Keratinocyte (primary cell): ENCODE data around the gene NEXN. TPM values are rescaled to one million over a fixed set of nuclear protein-coding genes. Genes with fewer than 3 reads are reported as not detected.
A peak's percentile ranks its signal among the peaks of the same experiment; 100 is the strongest.

Source experiments
- DNase-seq: peaks from one replicate; pipeline ENCODE4 v3.0.0-alpha.2; 2011; ENCODE audit warnings: low read depth, missing footprints, low spot score
- FAIRE-seq: peaks from 2 replicates; lab custom pipeline; 2011; peaks lifted over from hg19 to GRCh38; lab: Jason Lieb, UNC
- H2AFZ ChIP-seq: 2 replicates; pipeline ENCODE4 v1.6.0; 2012; ENCODE audit warnings: low read length, control low read depth, inconsistent platforms; ENCODE audit not compliant: control insufficient read depth
- H3K27ac ChIP-seq: 2 replicates; pipeline ENCODE4 v1.5.1; 2011; ENCODE audit warnings: low read length; ENCODE audit not compliant: control insufficient read depth, insufficient read depth
- H3K27me3 ChIP-seq: 3 replicates; pipeline ENCODE4 v1.6.0; 2011; ENCODE audit warnings: low read length; ENCODE audit not compliant: control insufficient read depth, insufficient read depth; ENCODE audit errors: extremely low read depth
- H3K36me3 ChIP-seq, 2 experiments: 2 replicates in 1 of 2; 3 replicates in 1 of 2; pipeline ENCODE4 v1.5.1; 2011; ENCODE audit warnings: low read length in 2 of 2, mild to moderate bottlenecking in 1 of 2; ENCODE audit not compliant: control insufficient read depth in 2 of 2, insufficient read depth in 2 of 2; ENCODE audit errors: extremely low read depth in 1 of 2
- H3K4me1 ChIP-seq: 3 replicates; pipeline ENCODE4 v1.5.1; 2011; ENCODE audit warnings: low read length; ENCODE audit not compliant: control insufficient read depth, insufficient read depth; ENCODE audit errors: extremely low read depth
- H3K4me2 ChIP-seq: 3 replicates; pipeline ENCODE4 v1.6.0; 2011; ENCODE audit warnings: low read depth, low read length; ENCODE audit not compliant: control insufficient read depth, insufficient read depth; ENCODE audit errors: extremely low read depth
- H3K4me3 ChIP-seq, 3 experiments: fragments of 200-600 bp in 1 of 3; sonication (generic) in 1 of 3; 2 replicates in 2 of 3; 3 replicates in 1 of 3; pipeline ENCODE4 v1.5.1; 2011 to 2016; ENCODE audit warnings: low read length in 3 of 3, mild to moderate bottlenecking in 3 of 3, control low read depth in 2 of 3, inconsistent platforms in 1 of 3, low read depth in 1 of 3, mixed read lengths in 1 of 3, mixed run types in 1 of 3, moderate library complexity in 1 of 3; ENCODE audit not compliant: control insufficient read depth in 2 of 3, insufficient read depth in 2 of 3; ENCODE audit errors: extremely low read depth in 1 of 3
- H3K79me2 ChIP-seq: 2 replicates; pipeline ENCODE4 v1.6.0; 2012; ENCODE audit warnings: low read length; ENCODE audit not compliant: control insufficient read depth, insufficient read depth
- H3K9ac ChIP-seq: 3 replicates; pipeline ENCODE4 v1.6.0; 2011; ENCODE audit warnings: low read length; ENCODE audit not compliant: control insufficient read depth, insufficient read depth; ENCODE audit errors: extremely low read depth
- H3K9me1 ChIP-seq: 3 replicates; pipeline ENCODE4 v1.6.0; 2011; ENCODE audit warnings: low read length; ENCODE audit not compliant: control insufficient read depth, insufficient read depth; ENCODE audit errors: extremely low read depth
- H3K9me3 ChIP-seq: 2 replicates; pipeline ENCODE4 v1.5.1; 2012; ENCODE audit warnings: low read depth, low read length; ENCODE audit not compliant: control insufficient read depth
- H4K20me1 ChIP-seq: 3 replicates; pipeline ENCODE4 v1.6.0; 2011; ENCODE audit warnings: low read length; ENCODE audit not compliant: control insufficient read depth, insufficient read depth; ENCODE audit errors: extremely low read depth
- CTCF ChIP-seq, 3 experiments: IDR thresholded peaks in 1 of 3; conservative IDR thresholded peaks in 1 of 3; optimal IDR thresholded peaks in 1 of 3; 2 replicates in 2 of 3; 3 replicates in 1 of 3; pipeline versions ENCODE3 to v1.5.1; 2011; ENCODE audit warnings: low read length in 3 of 3, mild to moderate bottlenecking in 3 of 3, moderate library complexity in 2 of 3, control low read depth in 1 of 3, inconsistent platforms in 1 of 3; ENCODE audit not compliant: insufficient read depth in 2 of 3; ENCODE audit errors: extremely low read depth in 1 of 3
- EZH2 ChIP-seq: IDR thresholded peaks from one replicate; pipeline ENCODE4 v1.6.1; 2012; ENCODE audit warnings: inconsistent platforms, mild to moderate bottlenecking, low read length, moderate library complexity
- dilution Hi-C: fragments of 300-500 bp; cut with MboI; formaldehyde crosslinking; loops from one replicate; pipeline ENCODE4 v1.7.0; 2020; ENCODE audit warnings: low sequenced_read_pairs; ENCODE audit not compliant: extremely low pct_ligation_motif_present
- polyA plus RNA-seq, 5 experiments: library from polyadenylated mRNA; depleted of rRNA in 3 of 5; stranded (reverse) in 3 of 5; stranded (forward) in 1 of 5; unstranded in 1 of 5; fragments of >200 nt; gene quantifications; 1 replicate in 1 of 5; 2 replicates in 3 of 5; 3 replicates in 1 of 5; pipeline versions ENCODE4 v1.2.1 to v1.2.3, GENCODE V29; 2011 to 2012; ENCODE audit warnings: missing spikeins in 2 of 5, low read depth in 1 of 5, low replicate concordance in 1 of 5

NEXN gene
- polyA plus RNA-seq, 1 donor (not counting 4 experiments of a cell fraction or from before 2014, with no cell fraction given) = 2.3 TPM

GRCh38 chr1:77900687-77901293 lies 12.4 kb downstream of the NEXN start:
- H3K27ac ChIP-seq = no peak overlapping the region
- DNase-seq = no peak
- no peak overlapping the region for H3K4me3 ChIP-seq
- H3K4me2 ChIP-seq = peak overlapping the region; percentile 19
- no peaks in the 10 kb centered on the region for H3K4me1 ChIP-seq
- TF ChIP-seq CTCF (optimal IDR thresholded peaks at IDR 0.05 in 1 of 3, IDR thresholded peaks at IDR 0.05 in 1 of 3, conservative IDR thresholded peaks at IDR 0.05 in 1 of 3; ENCODE audit: extremely low read depth in 1 of 3, insufficient read depth in 2 of 3, low read length in 3 of 3) (peak; percentile 46 to 77 (median 74)), EZH2 (no peak)
- no peak overlapping the region for H2AFZ ChIP-seq
- H3K27me3 ChIP-seq = no peaks in the 10 kb centered on the region
- H3K79me2 ChIP-seq = no peaks in the 10 kb centered on the region
- H3K36me3 ChIP-seq = no peaks in the 10 kb centered on the region
- no peak overlapping the region for H3K9ac ChIP-seq
- no peaks in the 10 kb centered on the region for H3K9me1 ChIP-seq
- no peaks in the 10 kb centered on the region for H3K9me3 ChIP-seq
- FAIRE-seq = peak; percentile 80
- no peaks in the 10 kb centered on the region for H4K20me1 ChIP-seq
- dilution Hi-C loops = no loop called here

- Histone ChIP-seq H3K79me2 (no peaks in the 10 kb centered on the region), H3K4me1 (no peaks in the 10 kb centered on the region), H3K9ac (no peak overlapping the region), H3K4me3 (no peak overlapping the region), H3K4me2 (no peak overlapping the region), H3K9me3 (no peaks in the 10 kb centered on the region), H2AFZ (no peak overlapping the region), H4K20me1 (no peaks in the 10 kb centered on the region), H3K36me3 (no peaks in the 10 kb centered on the region), H3K27ac (no peak overlapping the region), H3K9me1 (no peaks in the 10 kb centered on the region), H3K27me3 (no peaks in the 10 kb centered on the region)
- TF ChIP-seq CTCF (optimal IDR thresholded peaks at IDR 0.05 in 1 of 3, IDR thresholded peaks at IDR 0.05 in 1 of 3, conservative IDR thresholded peaks at IDR 0.05 in 1 of 3; ENCODE audit: extremely low read depth in 1 of 3, insufficient read depth in 2 of 3, low read length in 3 of 3) (no peak), EZH2 (no peak)
- no peak for DNase-seq
- dilution Hi-C loops = no loop called here
- FAIRE-seq = no peak
Observed at GRCh38 chr1:77905603-77906002, 17.2 kb downstream of the NEXN start.
